Measurements from ENCODE around the gene DHX58.

DHX58 gene

DNA sequence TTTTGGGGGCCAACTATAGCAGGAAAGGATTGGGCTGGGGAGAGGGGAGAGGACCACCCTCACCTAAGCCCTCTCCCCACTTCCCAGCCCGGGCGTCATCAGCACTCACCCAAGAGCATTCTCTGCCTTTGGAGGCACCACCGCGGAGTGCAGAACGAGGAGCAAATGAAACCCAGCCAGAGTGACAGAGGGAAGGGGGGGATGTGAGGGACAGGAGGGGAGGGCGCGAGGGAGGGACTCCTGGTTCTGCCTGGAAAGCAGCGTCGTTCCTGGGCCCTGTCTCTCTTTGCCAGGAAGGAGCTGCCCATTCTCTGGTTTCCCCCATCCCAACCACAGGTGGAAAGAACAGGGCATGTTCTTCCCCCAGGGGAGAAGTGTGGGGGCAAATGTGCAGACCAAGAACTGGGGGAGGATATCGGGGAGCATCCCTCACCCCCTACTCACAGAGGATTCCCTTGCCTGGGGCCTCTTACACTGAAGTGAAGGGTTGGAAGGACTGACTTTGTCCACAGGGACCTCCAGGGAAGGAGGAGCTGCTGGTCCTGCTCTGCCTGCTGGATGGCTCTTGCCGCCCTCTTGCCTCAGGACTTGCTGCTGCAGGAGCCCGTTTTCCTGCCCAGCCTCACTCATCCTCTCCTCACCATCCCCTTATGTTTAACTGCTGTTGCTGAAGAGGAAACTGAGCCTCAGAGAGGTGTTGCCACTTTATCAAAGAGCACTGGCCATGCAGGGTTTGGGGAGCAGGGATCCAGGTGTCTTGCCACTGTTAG, 58.6 kb downstream of the DHX58 start:
- H3K4me3 ChIP-seq (ENCODE audit: control insufficient read depth, low read depth, low read length) = no peak overlapping the region
- DNase-seq (ENCODE audit: low read depth) = no peak
- TF ChIP-seq, protein P1, sequence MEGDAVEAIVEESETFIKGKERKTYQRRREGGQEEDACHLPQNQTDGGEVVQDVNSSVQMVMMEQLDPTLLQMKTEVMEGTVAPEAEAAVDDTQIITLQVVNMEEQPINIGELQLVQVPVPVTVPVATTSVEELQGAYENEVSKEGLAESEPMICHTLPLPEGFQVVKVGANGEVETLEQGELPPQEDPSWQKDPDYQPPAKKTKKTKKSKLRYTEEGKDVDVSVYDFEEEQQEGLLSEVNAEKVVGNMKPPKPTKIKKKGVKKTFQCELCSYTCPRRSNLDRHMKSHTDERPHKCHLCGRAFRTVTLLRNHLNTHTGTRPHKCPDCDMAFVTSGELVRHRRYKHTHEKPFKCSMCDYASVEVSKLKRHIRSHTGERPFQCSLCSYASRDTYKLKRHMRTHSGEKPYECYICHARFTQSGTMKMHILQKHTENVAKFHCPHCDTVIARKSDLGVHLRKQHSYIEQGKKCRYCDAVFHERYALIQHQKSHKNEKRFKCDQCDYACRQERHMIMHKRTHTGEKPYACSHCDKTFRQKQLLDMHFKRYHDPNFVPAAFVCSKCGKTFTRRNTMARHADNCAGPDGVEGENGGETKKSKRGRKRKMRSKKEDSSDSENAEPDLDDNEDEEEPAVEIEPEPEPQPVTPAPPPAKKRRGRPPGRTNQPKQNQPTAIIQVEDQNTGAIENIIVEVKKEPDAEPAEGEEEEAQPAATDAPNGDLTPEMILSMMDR (conservative IDR thresholded peaks at IDR 0.05; ENCODE audit: control insufficient read depth, insufficient read depth, low read depth, low read length) = no peak

DNA sequence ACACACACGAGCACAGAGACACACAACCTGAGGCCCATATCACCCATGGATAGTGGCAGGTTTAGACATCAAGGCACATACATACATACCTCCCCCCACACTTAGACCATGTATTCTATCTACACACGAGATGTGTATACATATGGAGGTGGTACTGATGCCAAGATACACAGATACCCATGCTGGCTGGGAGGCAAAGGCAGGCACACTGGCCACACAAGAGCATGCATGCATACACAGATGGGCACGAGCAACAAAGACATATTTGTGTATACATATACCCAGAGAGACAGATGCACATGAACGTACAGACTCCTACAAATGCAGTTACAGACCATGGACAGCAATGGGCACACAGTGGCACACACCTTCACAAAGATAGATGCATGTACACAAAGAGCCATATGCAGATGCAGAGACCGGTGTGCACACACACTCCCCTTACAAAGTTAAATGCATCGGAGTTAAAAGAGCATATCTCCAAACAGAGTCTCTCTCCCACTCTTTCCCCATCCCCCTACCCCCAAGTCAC, 60.1 kb downstream of the DHX58 start:
- H3K4me3 ChIP-seq (ENCODE audit: control insufficient read depth, low read depth, low read length) = no peak overlapping the region
- no peak for DNase-seq (ENCODE audit: low read depth)
- TF ChIP-seq, protein P1 (conservative IDR thresholded peaks at IDR 0.05; ENCODE audit: control insufficient read depth, insufficient read depth, low read depth, low read length) = no peak

DNA sequence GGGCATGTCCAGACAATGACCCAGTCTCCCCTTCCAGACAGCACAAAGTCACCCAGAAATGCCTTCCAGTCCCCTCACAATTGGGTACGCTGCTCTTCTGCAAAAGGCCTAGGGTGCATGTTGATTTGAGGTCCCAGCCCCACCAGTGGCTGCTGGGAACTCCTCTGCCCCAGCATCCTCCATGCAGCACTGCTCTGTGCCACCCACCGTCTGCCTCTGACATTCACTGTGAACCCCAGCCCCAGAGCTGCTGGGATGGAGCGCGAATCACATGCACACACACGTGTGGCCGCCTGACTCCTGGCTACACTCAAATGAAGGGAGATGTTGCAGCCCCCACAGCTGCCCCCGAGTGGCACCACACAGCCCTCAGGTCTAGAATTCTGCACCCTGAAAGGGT, 60.9 kb downstream of the DHX58 start:
- no peak overlapping the region for H3K4me3 ChIP-seq (ENCODE audit: control insufficient read depth, low read depth, low read length)
- DNase-seq (ENCODE audit: low read depth) = no peak
- TF ChIP-seq, protein P1 (conservative IDR thresholded peaks at IDR 0.05; ENCODE audit: control insufficient read depth, insufficient read depth, low read depth, low read length) = no peak
